ENCODE results near the gene TBX2. TPM values are rescaled to one million over a fixed set of nuclear protein-coding genes. Genes with fewer than 3 reads are reported as not detected.
A peak's percentile ranks its signal among the peaks of the same experiment; 100 is the strongest.

The TBX2 gene
- total and polyA plus RNA-seq, 12 donors = 2.4 to 22.1 (median 7.4) TPM

DNA sequence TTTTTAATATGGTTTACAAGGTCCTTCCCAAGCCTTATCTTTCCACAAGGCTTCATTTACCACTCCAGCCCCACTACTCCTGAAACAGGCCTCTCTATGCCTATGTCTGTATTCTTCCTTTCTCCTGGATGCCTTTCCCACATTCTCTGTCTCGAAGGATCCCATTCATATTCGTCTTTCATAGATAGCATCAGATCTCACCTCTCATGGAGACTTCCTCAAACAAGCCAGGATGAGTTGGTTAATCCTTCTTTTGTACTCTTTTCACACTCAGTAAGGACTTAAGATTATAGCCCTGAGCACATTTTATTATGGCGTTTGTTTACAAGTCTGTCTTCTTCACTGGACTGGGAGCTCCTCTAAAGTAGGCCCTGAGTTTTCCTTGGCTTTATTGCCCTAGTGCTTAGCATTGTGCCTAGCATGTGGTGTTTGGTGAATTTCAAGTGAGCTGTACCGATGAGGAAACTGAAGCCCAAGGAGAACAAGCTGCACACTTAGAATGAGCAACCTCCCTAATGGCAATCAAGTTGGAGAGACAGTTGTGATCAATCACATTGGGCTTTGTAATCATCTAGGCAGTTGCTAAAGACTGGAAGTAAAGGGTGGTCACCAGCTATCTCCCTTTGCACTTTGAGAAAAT, 42.6 kb downstream of the TBX2 start:
- Histone ChIP-seq H3K9me3 (replicated peaks in 1 of 3) (no peaks in the 10 kb centered on the region), H3K4me3 (no peak overlapping the region), H3K27me3 (peaks cover 8% of the 10 kb centered on the region), H3K36me3 (replicated peaks in 1 of 2) (no peaks in the 10 kb centered on the region), H3K27ac (no peak overlapping the region), H3K4me1 (replicated peaks in 1 of 2) (no peaks in the 10 kb centered on the region)
- WGBS, 4 donors = 74 to 76% (median 74%) methylated on average over 4 of the region's 4 CpGs
- DNase-seq = no peak
- TF ChIP-seq, protein P1, sequence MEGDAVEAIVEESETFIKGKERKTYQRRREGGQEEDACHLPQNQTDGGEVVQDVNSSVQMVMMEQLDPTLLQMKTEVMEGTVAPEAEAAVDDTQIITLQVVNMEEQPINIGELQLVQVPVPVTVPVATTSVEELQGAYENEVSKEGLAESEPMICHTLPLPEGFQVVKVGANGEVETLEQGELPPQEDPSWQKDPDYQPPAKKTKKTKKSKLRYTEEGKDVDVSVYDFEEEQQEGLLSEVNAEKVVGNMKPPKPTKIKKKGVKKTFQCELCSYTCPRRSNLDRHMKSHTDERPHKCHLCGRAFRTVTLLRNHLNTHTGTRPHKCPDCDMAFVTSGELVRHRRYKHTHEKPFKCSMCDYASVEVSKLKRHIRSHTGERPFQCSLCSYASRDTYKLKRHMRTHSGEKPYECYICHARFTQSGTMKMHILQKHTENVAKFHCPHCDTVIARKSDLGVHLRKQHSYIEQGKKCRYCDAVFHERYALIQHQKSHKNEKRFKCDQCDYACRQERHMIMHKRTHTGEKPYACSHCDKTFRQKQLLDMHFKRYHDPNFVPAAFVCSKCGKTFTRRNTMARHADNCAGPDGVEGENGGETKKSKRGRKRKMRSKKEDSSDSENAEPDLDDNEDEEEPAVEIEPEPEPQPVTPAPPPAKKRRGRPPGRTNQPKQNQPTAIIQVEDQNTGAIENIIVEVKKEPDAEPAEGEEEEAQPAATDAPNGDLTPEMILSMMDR (IDR thresholded peaks at IDR 0.05) = no peak
- no peak for TF ChIP-seq POLR2A (IDR thresholded peaks at IDR 0.05)
- intact Hi-C loops (cut with DNase I) = no loop called here

DNA sequence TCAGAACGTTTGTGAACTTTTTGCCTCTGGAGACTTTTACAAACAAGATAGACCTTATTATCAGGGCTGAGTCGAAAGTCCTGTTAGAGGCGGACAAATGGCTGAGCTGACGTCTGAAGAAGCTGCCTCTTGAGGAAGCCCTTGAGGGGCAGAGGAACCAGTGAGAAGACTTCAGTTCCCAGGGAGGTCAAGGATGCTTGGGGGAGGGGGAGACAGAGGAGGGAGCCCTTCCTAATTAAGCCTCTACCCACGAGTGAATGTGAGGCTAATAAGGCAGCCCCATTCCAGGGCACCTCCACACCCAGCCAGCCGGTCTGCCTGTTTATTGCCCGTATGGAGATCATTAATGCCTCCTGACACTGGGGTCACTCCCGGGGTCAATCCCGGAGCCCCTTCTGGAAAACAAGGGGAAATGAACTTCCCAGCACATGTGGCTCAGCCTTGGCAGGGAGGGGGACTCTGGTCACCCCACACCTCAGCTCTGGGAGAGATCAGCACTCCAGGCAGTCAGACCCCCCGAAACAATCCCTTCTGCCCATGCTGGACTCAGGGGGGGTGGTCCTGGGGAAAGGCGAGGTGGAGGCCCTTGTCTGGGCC, 43.3 kb downstream of the TBX2 start:
- WGBS, 4 donors = 65 to 74% (median 70%) methylated on average over 8 to 11 of the region's 11 CpGs
- no peak overlapping the region for H3K27ac ChIP-seq
- intact Hi-C loops (cut with DNase I) = no loop called here

DNA sequence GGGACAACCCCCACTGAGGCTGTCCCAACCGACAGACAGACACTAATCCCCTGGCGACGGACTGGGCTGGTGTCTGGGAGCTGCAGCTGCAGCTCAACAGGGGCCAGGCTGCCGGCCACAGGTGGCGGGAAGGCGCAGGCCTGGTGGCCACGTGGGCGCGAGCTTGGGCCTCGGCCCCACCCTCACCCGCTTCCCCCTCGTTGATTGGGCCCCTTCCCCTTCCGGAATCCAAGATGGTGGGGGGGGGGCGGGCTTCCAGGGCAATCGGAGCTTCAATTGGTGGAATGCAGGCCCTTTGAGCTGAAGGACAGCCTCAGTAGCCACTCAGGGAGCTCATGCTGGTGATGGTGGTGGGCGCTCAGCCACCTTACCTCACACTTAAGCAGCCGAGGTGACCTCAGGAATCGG, 43.8 kb downstream of the TBX2 start:
- H3K27ac ChIP-seq = no peak overlapping the region
- no peak for DNase-seq
- no peaks in the 10 kb centered on the region for H3K9me3 ChIP-seq (replicated peaks in 1 of 3)
- H3K4me3 ChIP-seq = no peak overlapping the region
- peaks cover 8% of the 10 kb centered on the region for H3K27me3 ChIP-seq
- intact Hi-C loops (cut with DNase I) = no loop called here
- H3K4me1 ChIP-seq (replicated peaks in 1 of 2) = no peaks in the 10 kb centered on the region
- no peaks in the 10 kb centered on the region for H3K36me3 ChIP-seq (replicated peaks in 1 of 2)
- TF ChIP-seq, protein P1 (IDR thresholded peaks at IDR 0.05) = no peak
- TF ChIP-seq POLR2A (IDR thresholded peaks at IDR 0.05) = no peak
- 63 to 87% (median 85%) methylated on average over 2 to 18 of the region's 18 CpGs for WGBS, 4 donors

More for the DNA sequence above, 43.3 kb downstream of the TBX2 start:
- Histone ChIP-seq H3K4me1 (replicated peaks in 1 of 2) (no peaks in the 10 kb centered on the region), H3K4me3 (no peak overlapping the region), H3K9me3 (replicated peaks in 1 of 3) (no peaks in the 10 kb centered on the region), H3K36me3 (replicated peaks in 1 of 2) (no peaks in the 10 kb centered on the region), H3K27me3 (peaks cover 8% of the 10 kb centered on the region)
- DNase-seq = no peak
- TF ChIP-seq, protein P1 (IDR thresholded peaks at IDR 0.05) = no peak
- no peak for TF ChIP-seq POLR2A (IDR thresholded peaks at IDR 0.05)

DNA sequence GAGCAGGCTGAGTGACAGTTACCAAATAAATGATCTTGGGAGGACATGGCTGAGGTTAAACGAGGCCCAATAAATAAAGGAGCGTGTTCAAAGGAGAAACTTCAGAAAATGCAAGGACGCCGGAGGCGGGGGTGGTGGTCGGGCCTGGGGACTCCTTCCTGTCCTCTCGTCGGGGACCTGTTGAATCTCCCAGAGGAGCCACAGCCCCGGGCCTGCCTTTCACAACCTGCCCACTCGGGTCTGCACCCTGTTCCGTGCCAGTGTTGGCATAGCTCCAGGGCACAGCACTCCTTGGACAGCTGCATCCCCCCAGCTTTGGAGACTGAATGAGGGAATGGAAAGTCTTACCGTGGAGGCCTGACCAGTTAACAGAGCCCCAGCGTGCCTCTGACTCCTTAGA, 44.4 kb downstream of the TBX2 start:
- Histone ChIP-seq H3K27ac (no peak overlapping the region), H3K9me3 (replicated peaks in 1 of 3) (no peaks in the 10 kb centered on the region), H3K4me3 (no peak overlapping the region), H3K27me3 (peaks cover 14% of the 10 kb centered on the region), H3K4me1 (replicated peaks in 1 of 2) (no peaks in the 10 kb centered on the region), H3K36me3 (replicated peaks in 1 of 2) (no peaks in the 10 kb centered on the region)
- peak in 1 of 7 donors; percentile 35 for DNase-seq
- 79 to 85% (median 80%) methylated on average over 10 to 13 of the region's 13 CpGs for WGBS, 4 donors
- TF ChIP-seq, protein P1 (IDR thresholded peaks at IDR 0.05) = no peak
- no peak for TF ChIP-seq POLR2A (IDR thresholded peaks at IDR 0.05)
- intact Hi-C loops (cut with DNase I) = no loop called here

Measured in adrenal gland (tissue), 12 donors.